ENCODE measurements around the gene EXOSC3. TPM values are rescaled to one million over a fixed set of nuclear protein-coding genes. Genes with fewer than 3 reads are reported as not detected.

The EXOSC3 gene
- total and polyA plus RNA-seq, 9 of the 15 experiments (the other 6 are each of a cell fraction or from before 2014, with no cell fraction given) = 18.5 to 266 (median 114) TPM

DNA sequence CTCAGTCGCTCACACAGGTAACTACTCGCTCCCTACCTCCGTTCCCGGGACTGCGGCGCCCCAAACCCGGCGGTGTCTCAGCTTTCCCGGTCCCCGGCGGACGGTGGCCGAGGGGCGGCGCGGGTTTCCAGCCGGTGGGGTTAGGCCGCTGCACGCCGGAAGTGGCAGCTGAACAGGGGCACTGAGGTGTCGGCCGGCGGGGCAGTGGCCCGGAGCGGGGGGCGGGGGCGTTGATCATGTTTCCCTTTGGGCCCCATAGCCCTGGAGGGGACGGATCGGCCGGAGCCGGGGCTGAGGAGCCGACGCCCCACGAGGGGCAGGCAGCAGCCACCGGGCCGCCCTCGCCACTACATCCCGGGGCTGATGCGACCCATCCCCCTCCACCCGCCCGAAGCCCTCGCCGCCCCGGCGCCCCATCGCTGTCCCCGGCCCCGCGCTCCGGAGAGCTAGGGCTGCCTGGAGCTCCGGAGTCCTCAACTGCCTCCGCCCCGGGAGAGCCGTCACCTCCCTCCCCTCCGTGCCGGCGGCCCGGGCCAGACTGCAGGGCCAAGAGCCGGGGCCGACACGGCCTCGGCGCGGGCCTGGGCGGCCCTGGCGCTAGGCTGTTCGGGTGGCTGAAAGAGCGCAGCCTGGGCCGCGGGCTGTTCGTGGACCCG, 15.9 kb upstream of the EXOSC3 start, which contains the start of gene DCAF10 (continued):
- TF ChIP-seq, protein P1, sequence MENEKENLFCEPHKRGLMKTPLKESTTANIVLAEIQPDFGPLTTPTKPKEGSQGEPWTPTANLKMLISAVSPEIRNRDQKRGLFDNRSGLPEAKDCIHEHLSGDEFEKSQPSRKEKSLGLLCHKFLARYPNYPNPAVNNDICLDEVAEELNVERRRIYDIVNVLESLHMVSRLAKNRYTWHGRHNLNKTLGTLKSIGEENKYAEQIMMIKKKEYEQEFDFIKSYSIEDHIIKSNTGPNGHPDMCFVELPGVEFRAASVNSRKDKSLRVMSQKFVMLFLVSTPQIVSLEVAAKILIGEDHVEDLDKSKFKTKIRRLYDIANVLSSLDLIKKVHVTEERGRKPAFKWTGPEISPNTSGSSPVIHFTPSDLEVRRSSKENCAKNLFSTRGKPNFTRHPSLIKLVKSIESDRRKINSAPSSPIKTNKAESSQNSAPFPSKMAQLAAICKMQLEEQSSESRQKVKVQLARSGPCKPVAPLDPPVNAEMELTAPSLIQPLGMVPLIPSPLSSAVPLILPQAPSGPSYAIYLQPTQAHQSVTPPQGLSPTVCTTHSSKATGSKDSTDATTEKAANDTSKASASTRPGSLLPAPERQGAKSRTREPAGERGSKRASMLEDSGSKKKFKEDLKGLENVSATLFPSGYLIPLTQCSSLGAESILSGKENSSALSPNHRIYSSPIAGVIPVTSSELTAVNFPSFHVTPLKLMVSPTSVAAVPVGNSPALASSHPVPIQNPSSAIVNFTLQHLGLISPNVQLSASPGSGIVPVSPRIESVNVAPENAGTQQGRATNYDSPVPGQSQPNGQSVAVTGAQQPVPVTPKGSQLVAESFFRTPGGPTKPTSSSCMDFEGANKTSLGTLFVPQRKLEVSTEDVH (IDR thresholded peaks at IDR 0.05; ENCODE audit: low read depth, partially characterized antibody) = peak; percentile 81
- TF ChIP-seq, protein P2, sequence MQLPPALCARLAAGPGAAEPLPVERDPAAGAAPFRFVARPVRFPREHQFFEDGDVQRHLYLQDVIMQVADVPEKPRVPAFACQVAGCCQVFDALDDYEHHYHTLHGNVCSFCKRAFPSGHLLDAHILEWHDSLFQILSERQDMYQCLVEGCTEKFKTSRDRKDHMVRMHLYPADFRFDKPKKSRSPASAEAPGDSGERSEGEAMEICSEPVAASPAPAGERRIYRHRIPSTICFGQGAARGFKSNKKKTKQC (CRISPR knock-in tag; IDR thresholded peaks at IDR 0.05) = peak; percentile 91
- TF ChIP-seq CREB1 (IDR thresholded peaks at IDR 0.05) (peak; percentile 53; the same call in 1 of the 2 replicates), CREB1 (CRISPR knock-in tag; IDR thresholded peaks at IDR 0.05) (peak; percentile 79), E2F3 (CRISPR knock-in tag; IDR thresholded peaks at IDR 0.05) (no peak), EGR1 (conservative IDR thresholded peaks at IDR 0.05) (peak; percentile 92), CHCHD3 (CRISPR knock-in tag; IDR thresholded peaks at IDR 0.05) (peak; percentile 47; the same call in 1 of the 2 replicates), ZNF282 (CRISPR knock-in tag; IDR thresholded peaks at IDR 0.05) (peak; percentile 82; the same call in 1 of the 2 replicates), SMC3 (conservative IDR thresholded peaks at IDR 0.05; ENCODE audit: insufficient read depth, low read depth, low read length) (0 out of 2 replicates have a peak, but pooled peaks have one; percentile 17), FUS (optimal IDR thresholded peaks at IDR 0.05; ENCODE audit: low read depth, low read length) (peak; percentile 80), ZNF780A (CRISPR knock-in tag; IDR thresholded peaks at IDR 0.05) (no peak), ZBTB1 (CRISPR knock-in tag; IDR thresholded peaks at IDR 0.05; ENCODE audit: borderline replicate concordance, low read depth) (peak; percentile 70; the same call in 1 of the 2 replicates), MCM5 (IDR thresholded peaks at IDR 0.05; ENCODE audit: low read depth) (no peak), SMARCA5 (IDR thresholded peaks at IDR 0.05) (no peak), YBX1 (IDR thresholded peaks at IDR 0.05) (no peak), ELF1 (tag; IDR thresholded peaks at IDR 0.05) (no peak), ZNF668 (CRISPR knock-in tag; IDR thresholded peaks at IDR 0.05) (peak; percentile 54; the same call in 1 of the 2 replicates), TEAD1 (CRISPR knock-in tag; IDR thresholded peaks at IDR 0.05) (peak; percentile 77 to 83), ZNF124 (CRISPR knock-in tag; IDR thresholded peaks at IDR 0.05) (0 out of 2 replicates have a peak, but pooled peaks have one; percentile 57), HNRNPH1 (optimal IDR thresholded peaks at IDR 0.05; ENCODE audit: low read depth, low read length) (no peak), TAL1 (IDR thresholded peaks at IDR 0.05) (no peak)
- TF ChIP-seq, protein P3, sequence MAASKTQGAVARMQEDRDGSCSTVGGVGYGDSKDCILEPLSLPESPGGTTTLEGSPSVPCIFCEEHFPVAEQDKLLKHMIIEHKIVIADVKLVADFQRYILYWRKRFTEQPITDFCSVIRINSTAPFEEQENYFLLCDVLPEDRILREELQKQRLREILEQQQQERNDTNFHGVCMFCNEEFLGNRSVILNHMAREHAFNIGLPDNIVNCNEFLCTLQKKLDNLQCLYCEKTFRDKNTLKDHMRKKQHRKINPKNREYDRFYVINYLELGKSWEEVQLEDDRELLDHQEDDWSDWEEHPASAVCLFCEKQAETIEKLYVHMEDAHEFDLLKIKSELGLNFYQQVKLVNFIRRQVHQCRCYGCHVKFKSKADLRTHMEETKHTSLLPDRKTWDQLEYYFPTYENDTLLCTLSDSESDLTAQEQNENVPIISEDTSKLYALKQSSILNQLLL (CRISPR knock-in tag; IDR thresholded peaks at IDR 0.05; ENCODE audit: borderline replicate concordance) = no peak
- TF ChIP-seq, protein P4, sequence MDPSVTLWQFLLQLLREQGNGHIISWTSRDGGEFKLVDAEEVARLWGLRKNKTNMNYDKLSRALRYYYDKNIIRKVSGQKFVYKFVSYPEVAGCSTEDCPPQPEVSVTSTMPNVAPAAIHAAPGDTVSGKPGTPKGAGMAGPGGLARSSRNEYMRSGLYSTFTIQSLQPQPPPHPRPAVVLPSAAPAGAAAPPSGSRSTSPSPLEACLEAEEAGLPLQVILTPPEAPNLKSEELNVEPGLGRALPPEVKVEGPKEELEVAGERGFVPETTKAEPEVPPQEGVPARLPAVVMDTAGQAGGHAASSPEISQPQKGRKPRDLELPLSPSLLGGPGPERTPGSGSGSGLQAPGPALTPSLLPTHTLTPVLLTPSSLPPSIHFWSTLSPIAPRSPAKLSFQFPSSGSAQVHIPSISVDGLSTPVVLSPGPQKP (CRISPR knock-in tag; IDR thresholded peaks at IDR 0.05) = 0 out of 2 replicates have a peak, but pooled peaks have one; percentile 26
- TF ChIP-seq, protein P5, sequence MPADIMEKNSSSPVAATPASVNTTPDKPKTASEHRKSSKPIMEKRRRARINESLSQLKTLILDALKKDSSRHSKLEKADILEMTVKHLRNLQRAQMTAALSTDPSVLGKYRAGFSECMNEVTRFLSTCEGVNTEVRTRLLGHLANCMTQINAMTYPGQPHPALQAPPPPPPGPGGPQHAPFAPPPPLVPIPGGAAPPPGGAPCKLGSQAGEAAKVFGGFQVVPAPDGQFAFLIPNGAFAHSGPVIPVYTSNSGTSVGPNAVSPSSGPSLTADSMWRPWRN (IDR thresholded peaks at IDR 0.05; ENCODE audit: low read depth) = no peak

All from K562 (cell line).